ENCODE data around the gene CFDP1.

Gene CFDP1

GRCh38 chr16:75244844-75245758, 188.2 kb downstream of the CFDP1 start:
- no peak overlapping the region for H3K4me3 ChIP-seq (ENCODE audit: low read depth, low read length)
- TF ChIP-seq, protein P1, sequence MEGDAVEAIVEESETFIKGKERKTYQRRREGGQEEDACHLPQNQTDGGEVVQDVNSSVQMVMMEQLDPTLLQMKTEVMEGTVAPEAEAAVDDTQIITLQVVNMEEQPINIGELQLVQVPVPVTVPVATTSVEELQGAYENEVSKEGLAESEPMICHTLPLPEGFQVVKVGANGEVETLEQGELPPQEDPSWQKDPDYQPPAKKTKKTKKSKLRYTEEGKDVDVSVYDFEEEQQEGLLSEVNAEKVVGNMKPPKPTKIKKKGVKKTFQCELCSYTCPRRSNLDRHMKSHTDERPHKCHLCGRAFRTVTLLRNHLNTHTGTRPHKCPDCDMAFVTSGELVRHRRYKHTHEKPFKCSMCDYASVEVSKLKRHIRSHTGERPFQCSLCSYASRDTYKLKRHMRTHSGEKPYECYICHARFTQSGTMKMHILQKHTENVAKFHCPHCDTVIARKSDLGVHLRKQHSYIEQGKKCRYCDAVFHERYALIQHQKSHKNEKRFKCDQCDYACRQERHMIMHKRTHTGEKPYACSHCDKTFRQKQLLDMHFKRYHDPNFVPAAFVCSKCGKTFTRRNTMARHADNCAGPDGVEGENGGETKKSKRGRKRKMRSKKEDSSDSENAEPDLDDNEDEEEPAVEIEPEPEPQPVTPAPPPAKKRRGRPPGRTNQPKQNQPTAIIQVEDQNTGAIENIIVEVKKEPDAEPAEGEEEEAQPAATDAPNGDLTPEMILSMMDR (IDR thresholded peaks at IDR 0.05; ENCODE audit: borderline replicate concordance, insufficient read depth, low read depth, low read length) = no peak

GRCh38 chr16:75244225-75244809, 189.0 kb downstream of the CFDP1 start:
- no peak overlapping the region for H3K4me3 ChIP-seq (ENCODE audit: low read depth, low read length)

More at GRCh38 chr16:75244225-75244809, 189.0 kb downstream of the CFDP1 start:
- TF ChIP-seq, protein P1 (IDR thresholded peaks at IDR 0.05; ENCODE audit: borderline replicate concordance, insufficient read depth, low read depth, low read length) = no peak
